GM12878 (cell line): ENCODE measurements around the gene TMEM259.

Experiments used
- EZH2 ChIP-seq: IDR thresholded peaks from 2 replicates; pipeline ENCODE4 v1.6.1; 2012; ENCODE audit warnings: low read depth, mild to moderate bottlenecking, control low read depth, inconsistent platforms, low read length, borderline replicate concordance; ENCODE audit not compliant: control insufficient read depth
- JUNB ChIP-seq: IDR thresholded peaks from 2 replicates; pipeline ENCODE4 v1.6.1; 2016; ENCODE audit warnings: antibody characterized with exemption, mild to moderate bottlenecking
- POLR2A ChIP-seq: IDR thresholded peaks from 2 replicates; pipeline ENCODE4 v1.6.1; 2011; ENCODE audit warnings: low read depth, mild to moderate bottlenecking, low read length
- POLR2AphosphoS5 ChIP-seq: IDR thresholded peaks from 2 replicates; pipeline ENCODE4 v1.6.1; 2011; ENCODE audit warnings: mild to moderate bottlenecking, low read length, inconsistent platforms
- RAD21 ChIP-seq: IDR thresholded peaks from 2 replicates; pipeline ENCODE4 v1.6.1; 2011; ENCODE audit warnings: mild to moderate bottlenecking, low read depth, low read length, moderate library complexity; ENCODE audit not compliant: insufficient read depth
- RBBP5 ChIP-seq: fragments of 200-600 bp; sonication (generic); conservative IDR thresholded peaks from 2 replicates; pipeline ENCODE4 v1.6.1; 2016
- RELA ChIP-seq: fragments of 450-650 bp; IDR thresholded peaks from 2 replicates; pipeline ENCODE4 v1.8.0; 2014; ENCODE audit warnings: borderline replicate concordance; ENCODE audit not compliant: partially characterized antibody
- SIN3A ChIP-seq: IDR thresholded peaks from 2 replicates; pipeline ENCODE4 v1.6.1; 2012; ENCODE audit warnings: low read depth, low read length, improper control_type of control experiment
- ZNF274 ChIP-seq: IDR thresholded peaks from one replicate; pipeline ENCODE4 v1.8.0; 2011; ENCODE audit not compliant: insufficient read length, insufficient read depth
- TF ChIP-seq, protein P1 (sequence below), 3 experiments: IDR thresholded peaks in 2 of 3; conservative IDR thresholded peaks in 1 of 3; 2 replicates each; pipeline ENCODE4 v1.5.1; 2011; ENCODE audit warnings: low read depth in 3 of 3, low read length in 3 of 3, mild to moderate bottlenecking in 3 of 3, control low read depth in 2 of 3, moderate library complexity in 2 of 3, inconsistent platforms in 1 of 3, mixed read lengths in 1 of 3; ENCODE audit not compliant: control insufficient read depth in 2 of 3, insufficient read depth in 1 of 3; ENCODE audit errors: extremely low read depth in 1 of 3
- TF ChIP-seq, protein P2 (sequence below): fragments of 450-650 bp; formaldehyde crosslinking; IDR thresholded peaks from 2 replicates; pipeline ENCODE4 v1.4.0; 2022; ENCODE audit warnings: mild to moderate bottlenecking, moderate library complexity

DNA sequence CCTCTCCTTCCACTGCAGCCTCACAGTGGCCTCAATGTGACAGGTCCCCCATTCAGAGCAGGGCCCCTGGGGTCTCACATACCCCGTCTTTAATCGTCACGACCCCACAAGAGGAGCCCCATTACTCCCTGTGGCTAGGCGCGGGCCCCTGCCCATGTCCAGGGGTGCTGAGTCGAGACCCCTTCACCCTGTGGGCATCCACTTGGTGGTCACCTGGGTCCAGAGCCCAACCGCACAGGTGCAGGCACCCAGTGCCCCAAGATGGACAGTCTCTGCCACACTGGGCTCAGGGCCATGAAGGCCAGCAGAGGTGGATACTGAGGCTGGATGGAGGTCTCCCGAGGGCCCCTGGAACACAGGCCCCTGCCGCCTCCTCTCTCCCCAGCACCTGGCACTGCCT is 3.0 kb downstream of the TMEM259 start:
- no peak for TF ChIP-seq RBBP5
- TF ChIP-seq, protein P1, sequence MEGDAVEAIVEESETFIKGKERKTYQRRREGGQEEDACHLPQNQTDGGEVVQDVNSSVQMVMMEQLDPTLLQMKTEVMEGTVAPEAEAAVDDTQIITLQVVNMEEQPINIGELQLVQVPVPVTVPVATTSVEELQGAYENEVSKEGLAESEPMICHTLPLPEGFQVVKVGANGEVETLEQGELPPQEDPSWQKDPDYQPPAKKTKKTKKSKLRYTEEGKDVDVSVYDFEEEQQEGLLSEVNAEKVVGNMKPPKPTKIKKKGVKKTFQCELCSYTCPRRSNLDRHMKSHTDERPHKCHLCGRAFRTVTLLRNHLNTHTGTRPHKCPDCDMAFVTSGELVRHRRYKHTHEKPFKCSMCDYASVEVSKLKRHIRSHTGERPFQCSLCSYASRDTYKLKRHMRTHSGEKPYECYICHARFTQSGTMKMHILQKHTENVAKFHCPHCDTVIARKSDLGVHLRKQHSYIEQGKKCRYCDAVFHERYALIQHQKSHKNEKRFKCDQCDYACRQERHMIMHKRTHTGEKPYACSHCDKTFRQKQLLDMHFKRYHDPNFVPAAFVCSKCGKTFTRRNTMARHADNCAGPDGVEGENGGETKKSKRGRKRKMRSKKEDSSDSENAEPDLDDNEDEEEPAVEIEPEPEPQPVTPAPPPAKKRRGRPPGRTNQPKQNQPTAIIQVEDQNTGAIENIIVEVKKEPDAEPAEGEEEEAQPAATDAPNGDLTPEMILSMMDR (IDR thresholded peaks at IDR 0.05 in 2 of 3, conservative IDR thresholded peaks at IDR 0.05 in 1 of 3; ENCODE audit: control insufficient read depth in 2 of 3, extremely low read depth in 1 of 3, insufficient read depth in 1 of 3, low read depth in 3 of 3, low read length in 3 of 3): no peak
- no peak for TF ChIP-seq SIN3A
- no peak for TF ChIP-seq POLR2AphosphoS5
- no peak for TF ChIP-seq RELA
- TF ChIP-seq JUNB: no peak
- TF ChIP-seq, protein P2, sequence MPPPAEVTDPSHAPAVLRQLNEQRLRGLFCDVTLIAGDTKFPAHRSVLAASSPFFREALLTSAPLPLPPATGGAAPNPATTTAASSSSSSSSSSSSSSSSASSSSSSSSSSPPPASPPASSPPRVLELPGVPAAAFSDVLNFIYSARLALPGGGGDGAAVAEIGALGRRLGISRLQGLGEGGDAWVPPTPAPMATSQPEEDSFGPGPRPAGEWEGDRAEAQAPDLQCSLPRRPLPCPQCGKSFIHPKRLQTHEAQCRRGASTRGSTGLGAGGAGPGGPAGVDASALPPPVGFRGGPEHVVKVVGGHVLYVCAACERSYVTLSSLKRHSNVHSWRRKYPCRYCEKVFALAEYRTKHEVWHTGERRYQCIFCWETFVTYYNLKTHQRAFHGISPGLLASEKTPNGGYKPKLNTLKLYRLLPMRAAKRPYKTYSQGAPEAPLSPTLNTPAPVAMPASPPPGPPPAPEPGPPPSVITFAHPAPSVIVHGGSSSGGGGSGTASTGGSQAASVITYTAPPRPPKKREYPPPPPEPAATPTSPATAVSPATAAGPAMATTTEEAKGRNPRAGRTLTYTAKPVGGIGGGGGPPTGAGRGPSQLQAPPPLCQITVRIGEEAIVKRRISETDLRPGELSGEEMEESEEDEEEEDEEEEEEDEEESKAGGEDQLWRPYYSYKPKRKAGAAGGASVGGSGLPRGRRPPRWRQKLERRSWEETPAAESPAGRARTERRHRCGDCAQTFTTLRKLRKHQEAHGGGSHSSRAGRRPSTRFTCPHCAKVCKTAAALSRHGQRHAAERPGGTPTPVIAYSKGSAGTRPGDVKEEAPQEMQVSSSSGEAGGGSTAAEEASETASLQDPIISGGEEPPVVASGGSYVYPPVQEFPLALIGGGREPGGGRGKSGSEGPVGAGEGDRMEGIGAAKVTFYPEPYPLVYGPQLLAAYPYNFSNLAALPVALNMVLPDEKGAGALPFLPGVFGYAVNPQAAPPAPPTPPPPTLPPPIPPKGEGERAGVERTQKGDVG (CRISPR knock-in tag): no peak
- TF ChIP-seq RAD21: no peak
- TF ChIP-seq POLR2A: no peak
- TF ChIP-seq EZH2: no peak
- no peak for TF ChIP-seq ZNF274
